K562 (cell line): ENCODE measurements around the gene CYTH4.

Experiments
- E2F8 ChIP-seq: fragments of 450-650 bp; IDR thresholded peaks from 2 replicates; pipeline ENCODE4 v1.7.1; 2018; ENCODE audit warnings: mild to moderate bottlenecking, low read depth; ENCODE audit not compliant: partially characterized antibody
- POLR2AphosphoS5 ChIP-seq: IDR thresholded peaks from 2 replicates; pipeline ENCODE4 v1.6.1; 2011; ENCODE audit warnings: mild to moderate bottlenecking, low read depth, low read length, moderate library complexity; ENCODE audit not compliant: control insufficient read depth, insufficient read depth
- RAD21 ChIP-seq, 2 experiments: fragments of 250-450 bp in 1 of 2; fragments of 450-650 bp in 1 of 2; sonication (Bioruptor Pico) in 1 of 2; formaldehyde crosslinking in 1 of 2; IDR thresholded peaks in 1 of 2; conservative IDR thresholded peaks in 1 of 2; 2 replicates each; pipeline versions ENCODE4 v1.4.0 to v1.8.0; 2020 to 2022; ENCODE audit warnings: mild to moderate bottlenecking in 2 of 2, moderate library complexity in 1 of 2
- SPI1 ChIP-seq: IDR thresholded peaks from 2 replicates; pipeline ENCODE4 v1.6.1; 2011; ENCODE audit warnings: low read depth, low read length, control low read depth, borderline replicate concordance
- TBP ChIP-seq: optimal IDR thresholded peaks from 2 replicates; pipeline ENCODE3; 2011; ENCODE audit warnings: low read depth, low read length, improper control_type of control experiment
- TCF7 ChIP-seq: sonication (generic); IDR thresholded peaks from 2 replicates; pipeline ENCODE4 v1.6.1; 2016; ENCODE audit warnings: antibody characterized with exemption, borderline replicate concordance
- ZBTB8A ChIP-seq: fragments of 450-650 bp; IDR thresholded peaks from 2 replicates; pipeline ENCODE4 v1.6.1; 2018; ENCODE audit warnings: mild to moderate bottlenecking, moderate library complexity; ENCODE audit not compliant: partially characterized antibody
- ZNF121 ChIP-seq: sonication (generic); formaldehyde crosslinking; conservative IDR thresholded peaks from 2 replicates; pipeline ENCODE4 v1.8.0; 2022; ENCODE audit warnings: missing genetic modification reagents
- TF ChIP-seq, protein P1 (sequence below): fragments of 450-650 bp; IDR thresholded peaks from 2 replicates; pipeline ENCODE4 v1.6.1; 2016; ENCODE audit warnings: missing biosample characterization, missing genetic modification characterization

- TF ChIP-seq SPI1 (no peak), TCF7 (no peak), RAD21 (CRISPR knock-in tag; conservative IDR thresholded peaks at IDR 0.05 in 1 of 2, IDR thresholded peaks at IDR 0.05 in 1 of 2) (peak; percentile 58 to 79), ZBTB8A (no peak), POLR2AphosphoS5 (no peak), ZNF121 (no peak), E2F8 (no peak), TBP (no peak)
- TF ChIP-seq, protein P1, sequence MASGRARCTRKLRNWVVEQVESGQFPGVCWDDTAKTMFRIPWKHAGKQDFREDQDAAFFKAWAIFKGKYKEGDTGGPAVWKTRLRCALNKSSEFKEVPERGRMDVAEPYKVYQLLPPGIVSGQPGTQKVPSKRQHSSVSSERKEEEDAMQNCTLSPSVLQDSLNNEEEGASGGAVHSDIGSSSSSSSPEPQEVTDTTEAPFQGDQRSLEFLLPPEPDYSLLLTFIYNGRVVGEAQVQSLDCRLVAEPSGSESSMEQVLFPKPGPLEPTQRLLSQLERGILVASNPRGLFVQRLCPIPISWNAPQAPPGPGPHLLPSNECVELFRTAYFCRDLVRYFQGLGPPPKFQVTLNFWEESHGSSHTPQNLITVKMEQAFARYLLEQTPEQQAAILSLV (tag): no peak
These were observed 15.1 kb upstream of the CYTH4 start for GRCh38 chr22:37267135-37267587.
